GM12865 (cell line): ENCODE data around the gene SIGLEC9.
"Not testable (repeated sequence)": the region's sequence is repeated elsewhere in the genome, so short reads cannot be mapped to it uniquely, and the experiment has no call there.

Source experiments
- DNase-seq: peaks from one replicate; pipeline ENCODE4 v3.0.0; 2010; ENCODE audit warnings: low read depth
- H3K4me3 ChIP-seq: 2 replicates; pipeline ENCODE4 v1.5.1; 2011; ENCODE audit warnings: mild to moderate bottlenecking, low read depth, low read length, control low read depth
- CTCF ChIP-seq: IDR thresholded peaks from 2 replicates; pipeline ENCODE4 v1.5.1; 2011; ENCODE audit warnings: low read length, control low read depth, low read depth, inconsistent platforms; ENCODE audit not compliant: insufficient read depth; ENCODE audit errors: missing control alignments

The SIGLEC9 gene

DNA sequence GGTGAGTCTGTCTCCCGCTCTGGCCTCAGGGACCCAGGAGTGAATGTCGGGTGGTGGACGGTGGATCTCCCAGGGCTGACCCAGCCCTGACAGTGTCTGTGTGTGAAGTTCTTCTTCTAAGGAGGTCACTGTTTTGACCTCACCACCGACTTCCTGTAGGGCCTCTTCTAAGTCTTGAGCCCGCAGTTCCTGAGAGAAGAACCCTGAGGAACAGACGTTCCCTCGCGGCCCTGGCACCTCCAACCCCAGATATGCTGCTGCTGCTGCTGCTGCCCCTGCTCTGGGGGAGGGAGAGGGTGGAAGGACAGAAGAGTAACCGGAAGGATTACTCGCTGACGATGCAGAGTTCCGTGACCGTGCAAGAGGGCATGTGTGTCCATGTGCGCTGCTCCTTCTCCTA, 17.4 kb downstream of the SIGLEC9 start, which contains the start of gene SIGLEC7:
TSS of gene SIGLEC7 (plus strand) at position 183 of the 400 bp plus-strand sequence. CDS start at position 252, 69 bp downstream.
- no peak for TF ChIP-seq CTCF
- DNase-seq: no peak
- no peak within 1 kb of the TSS for H3K4me3 ChIP-seq

DNA sequence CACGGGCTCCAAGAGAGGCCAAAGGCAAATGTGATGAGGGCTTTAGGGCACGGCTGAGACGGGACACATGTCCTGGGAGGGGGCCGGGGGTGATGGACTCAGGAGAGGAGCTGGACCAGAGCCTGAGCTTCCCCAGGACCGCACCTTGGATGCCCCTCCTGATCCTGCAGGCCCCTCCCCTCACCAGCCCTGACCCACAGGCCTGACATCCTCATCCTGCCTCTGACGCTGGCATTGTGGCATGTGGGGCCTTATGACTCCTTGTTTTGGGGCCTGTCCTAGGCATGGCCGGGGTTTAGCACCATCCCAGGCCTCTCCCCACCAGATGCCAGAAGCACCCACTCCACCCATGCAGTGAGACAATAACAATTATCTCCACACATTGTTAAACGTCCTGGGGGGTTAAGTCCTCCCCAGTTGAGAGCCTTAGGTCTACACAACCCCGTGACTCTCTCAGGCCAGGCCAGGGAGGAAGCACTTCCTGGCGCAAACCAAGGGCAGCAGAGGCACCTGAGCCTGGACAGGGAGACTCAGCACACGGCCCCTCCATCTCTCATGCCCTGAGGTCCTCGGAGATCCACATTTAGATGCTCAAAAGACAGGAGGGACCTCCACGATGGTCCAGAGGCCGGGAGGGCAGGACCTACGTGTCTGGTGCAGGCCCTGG, 18.2 kb downstream of the SIGLEC9 start:
- H3K4me3 ChIP-seq, DNase-seq: not testable (repeated sequence)

- TF ChIP-seq CTCF: no peak
- H3K4me3 ChIP-seq: no peak overlapping the region
- no peak for DNase-seq
These were observed 18.8 kb downstream of the SIGLEC9 start for GRCh38 chr19:51143486-51143885.

GRCh38 chr19:51144482-51145045, 19.9 kb downstream of the SIGLEC9 start:
- TF ChIP-seq CTCF: no peak
- H3K4me3 ChIP-seq: no peak overlapping the region
- DNase-seq: no peak

DNA sequence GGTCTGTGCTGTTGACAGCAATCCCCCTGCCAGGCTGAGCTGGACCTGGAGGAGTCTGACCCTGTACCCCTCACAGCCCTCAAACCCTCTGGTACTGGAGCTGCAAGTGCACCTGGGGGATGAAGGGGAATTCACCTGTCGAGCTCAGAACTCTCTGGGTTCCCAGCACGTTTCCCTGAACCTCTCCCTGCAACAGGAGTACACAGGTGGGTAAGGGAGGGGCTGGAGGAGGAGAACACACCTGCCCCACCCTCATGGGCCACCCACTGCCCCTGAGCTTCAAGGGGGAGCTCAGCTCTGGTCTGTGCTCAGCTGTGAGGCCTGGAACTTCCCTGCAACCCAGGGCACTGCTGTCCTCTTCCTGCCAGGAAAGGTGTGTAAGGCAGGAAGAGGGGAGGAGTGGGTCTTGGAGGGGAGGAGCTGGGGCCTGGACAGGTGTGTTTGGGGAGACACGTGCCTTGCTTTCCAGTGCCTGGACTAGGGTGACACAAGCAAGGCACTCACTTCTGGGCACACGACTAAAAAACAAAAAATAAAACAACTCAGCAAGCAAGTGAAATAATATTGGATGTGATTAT, 21.3 kb downstream of the SIGLEC9 start:
- no peak for TF ChIP-seq CTCF
- no peak overlapping the region for H3K4me3 ChIP-seq
- no peak for DNase-seq

- no peak for TF ChIP-seq CTCF
- H3K4me3 ChIP-seq: no peak overlapping the region
- DNase-seq: no peak
These were observed 22.0 kb downstream of the SIGLEC9 start for GRCh38 chr19:51146751-51147150.

- H3K4me3 ChIP-seq: no peak overlapping the region
- TF ChIP-seq CTCF: no peak
- no peak for DNase-seq
These were observed 23.0 kb downstream of the SIGLEC9 start for GRCh38 chr19:51147663-51148062.
